GF-D8 (cell line): ENCODE results near the gene TCHP.
A peak's percentile ranks its signal among the peaks of the same experiment; 100 is the strongest.
"Not testable (repeated sequence)": the region's sequence is repeated elsewhere in the genome, so short reads cannot be mapped to it uniquely, and the experiment has no call there.

Experiments used
- DNase-seq: peaks from one replicate; lab custom pipeline; 2025; lab: John Stamatoyannopoulos, UW

The TCHP gene

DNA sequence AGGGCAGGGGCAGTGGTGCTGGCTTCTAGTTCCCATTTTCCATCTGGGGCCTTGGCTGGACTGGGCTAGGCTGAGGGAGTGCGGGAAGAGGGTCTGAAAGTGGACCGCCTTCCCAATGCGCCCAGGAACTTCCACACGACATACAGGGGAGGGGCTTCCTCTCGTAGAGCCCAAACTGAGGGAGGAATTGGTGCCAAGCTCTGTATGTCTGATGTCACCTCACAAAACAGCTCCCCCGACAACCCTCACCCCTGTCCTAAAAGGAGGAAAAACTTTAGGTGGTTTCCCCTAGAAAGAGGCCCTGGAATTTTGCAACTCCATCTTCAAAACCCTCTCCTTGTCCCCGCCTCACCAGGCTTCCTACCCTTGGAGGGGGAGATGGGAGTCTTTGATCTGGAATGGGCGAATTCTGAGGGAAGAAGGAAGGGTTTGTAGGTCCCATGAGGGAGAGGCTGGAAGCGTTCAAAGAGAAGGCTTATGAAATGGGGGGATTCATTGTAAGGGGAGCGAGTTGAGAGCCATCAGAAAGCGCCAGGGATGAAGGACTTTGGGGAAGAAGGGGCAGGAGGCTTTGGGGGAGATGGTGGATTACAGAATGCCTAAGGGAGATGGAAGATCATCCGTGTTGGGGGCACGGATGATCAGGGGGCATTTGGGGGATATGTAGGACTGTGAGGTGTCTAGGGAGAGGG lies 20.6 kb upstream of the TCHP start:
- DNase-seq, result no peak

DNA sequence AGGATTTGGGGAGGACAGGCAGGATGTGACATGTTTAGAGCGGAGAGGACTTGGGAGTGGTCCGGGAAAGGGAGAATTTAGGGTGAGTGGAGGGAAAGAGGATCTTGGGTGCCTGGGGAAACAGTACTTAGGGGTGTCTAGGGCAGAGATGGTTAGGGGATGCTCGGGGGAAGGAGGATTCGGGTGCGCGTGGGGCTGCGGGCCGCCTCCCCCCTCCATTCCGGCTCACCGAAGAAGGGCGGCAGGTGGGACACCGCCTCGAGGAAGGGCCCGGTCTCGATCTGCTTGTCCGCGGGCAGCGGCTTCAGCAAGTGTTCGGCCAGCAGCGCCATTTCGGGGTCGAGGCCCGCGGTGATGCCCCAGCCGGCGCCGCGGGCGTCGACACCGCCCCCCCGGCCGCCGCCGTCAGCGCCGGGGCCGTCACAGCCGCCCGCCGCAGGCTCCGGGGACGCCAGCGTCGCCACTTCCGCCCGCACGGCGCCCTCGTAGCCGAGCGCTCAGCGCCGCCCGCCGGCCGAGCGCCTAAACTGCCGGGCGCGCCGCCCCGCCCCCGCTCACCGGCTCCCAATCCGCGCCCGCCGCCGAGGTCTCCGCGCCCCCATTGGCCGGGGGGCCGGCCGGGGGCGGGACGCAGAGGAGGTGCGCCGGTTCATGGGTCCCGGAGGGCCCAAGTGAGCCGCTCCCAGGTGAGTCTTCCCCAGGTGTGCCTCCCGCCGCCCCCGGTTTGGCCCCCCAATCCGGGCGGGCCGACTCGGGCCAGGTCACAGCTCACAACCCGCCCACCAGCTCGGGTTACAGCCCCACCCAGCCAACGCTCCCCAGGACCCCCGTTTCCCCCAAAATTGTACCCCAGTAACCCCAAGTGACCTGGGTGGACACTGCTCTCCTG lies 19.8 kb upstream of the TCHP start, which contains the start of gene GLTP:
Gene GLTP, minus strand, starts transcription at position 499 of the 889 bp plus-strand sequence. Its CDS starts 167 bp downstream, at position 332.
- DNase-seq, result peak; percentile 34

DNA sequence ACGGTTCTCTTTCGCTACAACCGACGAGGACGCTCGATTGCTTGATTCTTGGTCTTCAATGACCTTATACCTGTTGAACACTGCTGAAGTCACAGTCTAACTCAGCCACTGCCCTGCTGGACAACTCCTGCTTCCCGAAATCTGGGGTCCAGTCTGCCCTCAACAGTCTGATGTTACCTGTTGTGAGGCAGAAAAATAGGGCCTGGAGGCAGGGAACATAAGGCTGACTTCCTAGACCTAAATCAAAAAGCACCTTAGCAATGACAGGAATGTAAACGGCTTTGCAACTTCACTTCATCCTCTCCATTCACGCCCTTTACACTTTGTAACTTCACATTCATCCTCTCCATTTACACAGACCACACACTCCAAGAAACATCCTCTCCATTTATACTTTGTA lies 19.1 kb upstream of the TCHP start:
- no peak for DNase-seq

DNA sequence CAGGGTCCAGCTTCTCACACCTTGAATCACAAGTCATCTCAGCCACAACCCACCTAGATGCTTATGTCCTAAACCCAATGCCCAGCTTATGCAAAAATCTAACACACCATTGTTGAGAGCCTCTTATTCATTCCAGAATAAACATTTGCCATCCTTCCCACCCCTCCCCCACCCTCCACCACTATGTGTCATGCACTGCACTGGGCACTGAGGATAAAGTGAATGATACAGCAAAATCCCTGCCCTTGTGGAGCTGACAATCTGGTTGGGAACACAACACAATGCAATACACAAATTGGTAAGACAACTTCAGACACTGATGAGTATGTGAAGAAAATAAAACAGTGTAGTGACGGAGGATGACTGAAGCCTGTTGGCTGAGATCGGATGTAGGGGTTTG lies 18.3 kb upstream of the TCHP start:
- no peak for DNase-seq

DNA sequence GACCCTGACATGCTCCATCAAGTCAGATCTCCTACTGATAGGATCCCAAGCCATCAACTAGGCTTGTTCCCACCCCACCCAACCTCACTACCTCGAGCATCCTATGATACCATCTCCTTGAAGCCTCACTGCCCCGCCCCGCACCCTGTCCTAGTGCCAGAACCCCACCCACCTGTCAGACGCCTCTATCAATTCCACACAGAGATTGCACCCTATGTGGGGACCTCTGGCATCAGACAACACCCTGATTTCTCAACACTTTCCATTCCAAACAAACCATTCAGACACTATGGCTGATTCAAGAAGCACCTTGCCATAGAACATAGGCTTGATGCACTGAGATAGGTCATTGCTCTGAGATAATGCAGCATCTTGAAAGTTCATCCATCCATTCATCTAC lies 16.6 kb upstream of the TCHP start:
- no peak for DNase-seq

DNA sequence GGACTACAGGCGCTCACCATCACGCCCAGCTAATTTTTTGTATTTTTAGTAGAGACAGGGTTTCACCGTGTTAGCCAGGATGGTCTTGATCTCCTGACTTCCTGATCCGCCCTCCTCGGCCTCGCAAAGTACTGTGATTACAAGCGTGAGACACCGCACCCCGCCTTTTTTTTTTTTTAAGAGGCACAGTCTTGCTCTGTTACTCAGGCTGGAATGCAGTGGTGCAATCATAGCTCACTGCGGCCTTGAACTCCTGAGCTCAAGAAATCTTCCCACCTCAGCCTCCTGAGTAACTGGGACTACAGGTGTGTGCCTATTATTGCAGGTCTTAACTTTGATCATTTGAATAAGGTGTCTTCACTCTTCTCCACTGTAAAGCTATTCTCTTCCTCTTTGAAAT lies 14.5 kb upstream of the TCHP start:
- DNase-seq, result no peak

DNA sequence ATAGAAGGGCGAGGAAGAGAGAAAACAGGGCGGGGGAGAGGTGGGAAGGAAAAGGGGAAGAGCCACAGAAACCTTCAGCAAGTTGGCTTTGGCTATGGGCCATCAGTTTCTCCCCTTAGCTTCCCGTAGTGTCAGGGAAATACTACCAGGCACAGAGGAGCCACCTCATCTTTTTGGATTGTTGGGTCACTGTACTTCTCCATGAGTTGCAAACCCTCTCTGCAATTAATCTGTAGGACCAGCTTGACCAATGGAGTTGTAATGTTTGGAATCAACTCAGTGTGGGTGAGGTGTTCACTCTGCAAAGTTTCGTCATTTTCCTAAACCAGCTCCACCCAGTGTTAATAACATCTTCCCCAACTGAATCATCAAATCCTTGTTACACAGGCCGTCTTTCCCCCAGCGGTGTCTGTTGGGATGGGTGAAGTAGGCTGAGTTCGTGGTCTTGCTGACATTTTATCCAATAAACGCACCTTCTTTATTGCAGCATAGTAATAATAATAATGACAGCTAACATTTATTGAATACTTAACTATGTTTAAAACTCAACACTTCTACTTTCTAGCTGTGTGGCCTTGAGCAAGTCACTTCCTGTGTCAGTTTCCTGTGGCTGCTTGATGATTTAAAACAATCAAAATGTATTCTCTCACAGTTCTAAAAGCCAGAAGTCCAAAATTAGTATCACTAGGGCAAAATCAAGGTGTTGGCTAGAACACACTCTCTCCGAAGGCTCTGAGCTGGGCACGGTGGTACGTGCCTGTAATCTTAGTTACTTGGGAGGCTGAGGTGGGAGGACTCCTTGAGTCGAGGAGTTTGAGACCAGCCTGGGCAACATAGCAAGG lies 11.7 kb upstream of the TCHP start:
- DNase-seq, result peak; percentile 61

DNA sequence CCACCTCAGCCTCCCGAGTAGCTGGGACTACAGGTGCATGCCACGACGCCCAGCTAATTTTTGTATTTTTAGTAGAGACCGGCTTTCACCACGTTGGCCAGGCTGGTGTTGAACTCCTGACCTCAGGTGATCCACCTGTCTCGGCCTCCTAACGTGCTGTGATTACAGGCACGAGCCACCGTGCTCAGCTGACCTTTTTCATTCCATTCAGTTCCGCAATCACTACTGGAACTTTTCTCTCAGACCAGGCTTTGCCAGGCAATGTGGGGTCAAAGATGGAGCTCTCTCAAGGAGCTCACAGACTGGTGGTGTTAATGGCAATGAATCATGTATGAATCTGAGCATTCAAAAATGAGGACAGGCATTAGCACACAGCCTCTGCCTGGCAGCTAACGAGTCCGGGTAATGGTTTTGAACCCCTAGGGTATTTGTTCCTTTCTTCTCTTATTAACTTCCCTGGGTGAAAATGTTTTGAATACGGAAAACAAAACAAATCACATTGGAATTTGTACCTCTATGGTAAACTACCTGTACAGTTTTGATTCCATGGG lies 9.4 kb upstream of the TCHP start:
- DNase-seq, result no peak

DNA sequence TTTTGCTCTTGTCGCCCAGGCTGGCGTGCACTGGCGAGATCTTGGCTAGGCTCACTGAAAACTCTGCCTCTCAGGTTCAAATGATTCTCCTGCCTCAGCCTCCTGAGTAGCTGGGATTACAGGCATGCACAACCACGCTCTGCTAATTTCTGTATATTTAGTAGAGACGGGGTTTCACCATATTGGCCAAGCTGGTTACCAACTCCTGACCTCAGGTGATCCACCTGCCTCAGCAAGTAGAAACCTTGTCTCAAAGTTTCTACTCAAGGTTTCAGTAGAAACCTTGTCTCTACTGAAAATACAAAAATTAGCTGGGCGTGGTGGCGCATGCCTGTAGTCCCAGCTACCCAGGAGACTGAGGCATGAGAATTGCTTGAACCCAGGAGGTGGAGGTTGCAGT lies 8.3 kb upstream of the TCHP start:
- not testable (repeated sequence) for DNase-seq

DNA sequence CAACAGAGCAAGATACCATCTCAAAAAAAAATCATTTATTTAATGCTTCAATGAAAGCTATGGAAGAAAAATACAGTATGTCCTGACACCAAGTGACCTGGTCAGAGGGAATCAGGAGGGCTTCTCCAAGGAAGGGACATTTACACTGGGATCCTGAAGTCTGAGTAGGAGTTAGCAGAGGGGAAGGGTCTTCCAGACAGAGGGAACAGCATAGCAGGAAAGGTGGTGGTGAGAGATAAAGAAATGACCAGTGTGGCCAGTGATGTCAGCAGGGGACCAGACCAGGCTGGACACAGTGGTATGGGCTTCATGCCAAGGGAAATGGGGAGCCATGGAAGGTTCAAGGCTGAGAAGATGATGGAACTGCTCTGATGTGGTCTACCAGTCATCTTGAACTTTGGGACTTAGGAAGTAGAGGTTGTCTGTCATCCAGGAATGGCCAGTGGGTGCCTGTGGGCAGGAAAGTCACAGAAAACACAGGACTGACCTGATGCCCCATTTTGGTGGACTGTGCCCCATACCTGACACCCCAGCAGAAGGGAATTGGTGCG lies 7.8 kb upstream of the TCHP start:
- no peak for DNase-seq

DNA sequence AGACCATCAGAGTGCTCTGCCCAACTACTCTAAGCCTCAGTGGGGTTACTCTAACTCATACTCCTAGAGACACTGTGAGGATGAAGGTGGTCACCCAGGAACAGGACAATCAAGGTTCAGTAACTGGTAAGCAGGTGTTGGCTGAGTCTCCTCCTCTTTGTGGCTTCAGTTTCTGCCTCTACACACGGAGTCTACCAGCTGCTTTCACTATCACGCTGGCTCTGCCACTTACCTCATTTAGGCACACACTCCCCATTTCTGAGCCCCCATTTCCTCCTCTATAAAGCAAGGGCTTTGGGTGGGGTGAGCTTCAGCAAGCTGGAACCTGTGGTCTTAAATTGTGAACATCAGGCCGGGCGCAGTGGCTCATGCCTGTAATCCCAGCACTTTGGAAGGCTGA lies 7.3 kb upstream of the TCHP start:
- no peak for DNase-seq

DNA sequence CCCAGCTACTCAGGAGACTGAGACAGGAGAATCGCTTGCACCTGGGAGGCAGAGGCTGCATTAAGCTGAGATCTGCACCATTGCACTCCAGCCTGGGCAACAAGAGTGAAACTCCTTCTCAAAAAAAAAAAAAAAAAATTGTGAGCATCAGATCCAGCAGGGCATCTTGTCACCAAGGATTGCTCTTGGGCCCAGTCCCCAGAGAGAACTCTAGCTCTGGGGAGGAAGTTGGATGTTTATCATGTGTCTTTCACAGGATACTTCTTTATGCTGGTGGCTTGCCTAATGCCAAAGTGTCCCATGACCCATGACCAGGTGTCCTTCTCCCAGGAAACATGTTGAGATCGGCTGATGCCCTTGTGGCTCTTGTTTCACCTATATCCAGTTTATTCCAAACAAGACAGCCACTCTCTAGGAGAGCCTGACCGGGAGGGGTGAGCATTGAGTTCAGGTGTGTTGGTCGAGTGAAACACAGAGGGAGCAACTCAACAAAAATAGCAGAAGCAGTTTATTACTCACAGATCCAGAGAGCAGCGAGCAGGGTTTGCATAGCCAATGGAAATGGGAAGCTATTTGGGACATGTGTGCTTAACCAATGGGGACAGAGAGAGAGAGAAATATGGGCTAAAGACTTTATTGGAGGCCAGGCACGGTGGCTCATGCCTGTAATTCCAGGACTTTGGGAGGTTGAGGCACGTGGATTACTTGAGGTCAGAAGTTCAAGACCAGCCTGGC lies 6.6 kb upstream of the TCHP start:
- no peak for DNase-seq

DNA sequence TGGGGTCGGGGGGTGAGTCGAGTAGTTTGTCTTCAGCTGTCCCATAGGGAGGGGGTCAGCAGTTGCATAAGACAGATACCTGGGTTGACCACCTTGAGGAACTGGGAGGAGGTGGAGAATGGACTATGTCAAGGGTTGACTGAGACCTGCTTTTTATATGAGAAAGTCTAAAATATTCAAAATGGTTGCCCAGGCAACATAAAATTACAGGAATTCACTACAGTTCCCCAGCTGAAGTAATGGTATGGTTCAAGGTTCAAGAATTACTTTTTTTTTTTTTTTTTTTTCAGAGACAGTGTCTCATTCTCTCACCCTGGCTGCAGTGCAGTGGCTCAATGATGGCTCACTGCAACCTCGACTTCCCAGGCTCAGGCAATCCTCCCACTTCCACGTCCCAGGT lies 5.1 kb upstream of the TCHP start:
- DNase-seq, result no peak

DNA sequence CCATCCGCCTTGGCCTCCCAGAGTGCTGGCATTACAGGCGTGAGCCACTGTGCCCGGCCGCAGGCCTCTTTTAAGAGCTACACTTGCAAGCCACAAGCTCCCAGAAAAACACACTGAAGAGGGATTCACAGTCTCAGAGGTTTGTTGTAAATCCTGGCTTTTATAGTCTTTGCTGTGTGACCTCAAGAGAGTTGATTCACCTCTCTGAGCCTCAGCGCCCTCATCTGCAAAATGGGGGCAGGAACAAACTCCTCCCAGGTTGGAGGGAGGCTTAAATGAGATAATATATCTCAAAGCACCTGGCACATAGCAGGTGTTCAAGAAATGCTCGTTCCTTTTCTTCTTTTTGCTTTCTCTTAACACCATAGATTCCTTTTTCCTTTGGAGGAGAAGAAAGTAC lies 3.9 kb upstream of the TCHP start:
- no peak for DNase-seq

DNA sequence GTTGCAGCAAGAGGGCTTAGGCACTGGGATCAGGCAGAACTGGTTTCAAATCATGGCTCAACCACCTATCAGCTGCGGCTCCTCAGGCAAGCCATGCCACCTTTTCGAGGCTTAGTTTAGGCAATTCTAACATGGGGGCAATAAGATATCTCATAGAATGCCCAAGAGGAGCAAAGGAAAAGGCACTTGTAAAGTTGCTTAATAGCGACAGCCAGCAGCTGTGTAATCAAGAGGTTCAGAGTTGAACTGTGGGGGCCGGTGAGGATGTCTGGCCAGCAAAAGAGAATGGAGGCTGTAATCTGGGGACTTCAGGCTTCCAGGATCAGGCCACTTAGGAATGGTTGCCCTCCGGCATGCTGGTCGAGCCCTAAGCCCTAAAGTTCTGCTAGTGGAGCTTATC lies 3.0 kb upstream of the TCHP start:
- no peak for DNase-seq

DNA sequence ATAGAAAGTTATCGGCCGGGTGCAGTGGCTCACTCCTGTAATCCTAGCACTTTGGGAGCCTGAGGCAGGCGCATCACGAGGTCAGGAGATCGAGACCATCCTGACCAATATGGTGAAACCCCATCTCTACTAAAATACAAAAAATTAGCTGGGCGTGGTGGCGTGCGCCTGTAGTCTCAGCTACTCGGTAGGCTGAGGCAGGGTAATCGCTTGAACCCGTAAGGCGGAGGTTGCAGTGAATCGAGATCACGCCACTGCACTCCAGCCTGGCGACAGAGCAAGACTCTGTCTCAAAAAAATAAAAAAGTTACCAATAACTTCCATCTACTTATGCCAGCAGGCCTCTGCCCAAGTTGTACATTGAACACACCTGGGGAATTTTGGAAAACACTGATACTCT lies 729 bp upstream of the TCHP start:
- not testable (repeated sequence) for DNase-seq

DNA sequence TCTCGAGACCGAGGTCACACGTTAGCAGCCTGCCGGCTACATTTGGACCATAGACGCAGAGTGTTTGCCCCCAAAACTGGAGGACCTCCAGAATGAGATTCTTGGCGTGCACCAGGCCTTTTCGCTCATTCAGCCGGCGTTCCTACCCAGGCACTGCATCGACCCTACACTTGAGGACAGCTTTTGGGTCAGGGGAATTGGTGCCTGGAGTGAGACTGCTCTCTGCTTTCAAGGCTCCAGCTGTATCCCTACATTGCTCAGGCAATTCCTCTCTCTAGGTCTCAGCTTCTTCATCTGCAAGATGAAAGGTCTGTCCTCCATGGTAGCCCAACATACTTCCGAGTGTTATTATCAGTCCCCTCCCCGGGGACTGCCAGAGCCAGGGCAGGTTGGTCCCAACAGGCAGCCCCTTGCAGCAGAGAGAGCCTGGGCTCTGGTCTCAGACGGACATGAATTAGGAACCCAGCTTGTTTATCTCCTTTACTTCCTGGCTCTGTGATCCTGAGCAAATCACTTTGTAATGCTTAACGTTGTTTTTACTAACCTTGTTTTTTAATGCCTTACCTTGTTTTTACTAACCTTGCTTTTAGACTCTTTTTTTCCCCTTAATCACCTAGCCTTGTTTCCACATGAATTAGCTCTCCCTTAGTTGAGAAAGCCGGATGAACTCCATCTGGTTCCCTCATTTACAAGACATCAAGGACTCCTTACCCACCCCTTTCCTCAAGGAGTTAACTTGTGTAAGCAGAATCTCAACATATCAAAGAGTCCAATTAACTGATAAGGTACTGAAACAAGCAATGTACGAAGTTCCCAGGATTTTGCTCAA lies 892 bp downstream of the TCHP start:
- DNase-seq, result no peak

DNA sequence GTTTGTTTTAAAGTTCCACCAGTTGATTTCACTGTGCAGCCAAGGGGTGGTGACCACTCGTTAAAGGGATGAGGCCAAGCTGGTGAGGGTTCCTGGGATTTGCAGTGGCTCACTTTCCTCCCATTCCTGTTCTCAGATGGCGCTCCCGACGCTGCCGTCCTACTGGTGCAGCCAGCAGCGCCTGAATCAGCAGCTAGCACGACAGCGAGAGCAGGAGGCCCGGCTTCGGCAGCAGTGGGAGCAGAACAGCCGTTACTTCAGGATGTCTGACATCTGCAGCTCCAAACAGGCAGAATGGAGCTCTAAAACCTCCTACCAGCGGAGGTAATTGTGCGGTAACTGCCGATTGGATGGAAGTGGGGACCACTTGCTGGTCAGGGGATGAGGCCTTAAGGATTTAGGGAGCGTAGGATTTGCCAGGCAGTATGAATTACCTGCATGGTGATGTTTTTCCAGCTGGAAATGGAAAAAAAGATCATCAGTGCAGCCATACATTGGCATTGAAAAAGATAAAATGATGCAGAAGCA lies 2.9 kb downstream of the TCHP start:
- DNase-seq, result no peak

DNA sequence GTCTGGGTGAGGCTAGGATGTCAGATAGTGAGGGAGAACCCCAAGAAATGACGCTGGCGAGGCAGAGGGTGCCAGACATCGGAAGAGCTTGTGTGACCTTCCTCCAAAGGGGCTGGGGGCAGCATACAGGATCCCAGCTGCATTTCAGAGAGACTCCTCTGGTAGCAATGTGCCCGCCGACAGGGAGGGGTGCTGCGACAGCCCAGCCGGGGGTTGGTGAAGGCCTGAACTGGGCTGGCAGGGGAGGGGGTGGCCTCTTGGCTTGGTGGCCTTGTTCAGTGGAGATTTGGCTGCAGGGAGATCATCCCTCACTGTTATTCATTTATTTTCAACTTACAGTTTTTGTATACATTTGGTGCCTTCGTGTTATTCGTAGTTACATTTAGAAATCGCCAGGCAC lies 5.2 kb downstream of the TCHP start:
- no peak for DNase-seq
